ENCODE measurements around the gene BEST3.

BEST3 gene

GRCh38 chr12:69649529-69649928, 49.6 kb downstream of the BEST3 start:
- no peak for DNase-seq (ENCODE audit: low spot score)
- TF ChIP-seq, protein P1, sequence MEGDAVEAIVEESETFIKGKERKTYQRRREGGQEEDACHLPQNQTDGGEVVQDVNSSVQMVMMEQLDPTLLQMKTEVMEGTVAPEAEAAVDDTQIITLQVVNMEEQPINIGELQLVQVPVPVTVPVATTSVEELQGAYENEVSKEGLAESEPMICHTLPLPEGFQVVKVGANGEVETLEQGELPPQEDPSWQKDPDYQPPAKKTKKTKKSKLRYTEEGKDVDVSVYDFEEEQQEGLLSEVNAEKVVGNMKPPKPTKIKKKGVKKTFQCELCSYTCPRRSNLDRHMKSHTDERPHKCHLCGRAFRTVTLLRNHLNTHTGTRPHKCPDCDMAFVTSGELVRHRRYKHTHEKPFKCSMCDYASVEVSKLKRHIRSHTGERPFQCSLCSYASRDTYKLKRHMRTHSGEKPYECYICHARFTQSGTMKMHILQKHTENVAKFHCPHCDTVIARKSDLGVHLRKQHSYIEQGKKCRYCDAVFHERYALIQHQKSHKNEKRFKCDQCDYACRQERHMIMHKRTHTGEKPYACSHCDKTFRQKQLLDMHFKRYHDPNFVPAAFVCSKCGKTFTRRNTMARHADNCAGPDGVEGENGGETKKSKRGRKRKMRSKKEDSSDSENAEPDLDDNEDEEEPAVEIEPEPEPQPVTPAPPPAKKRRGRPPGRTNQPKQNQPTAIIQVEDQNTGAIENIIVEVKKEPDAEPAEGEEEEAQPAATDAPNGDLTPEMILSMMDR (IDR thresholded peaks at IDR 0.05): no peak

GRCh38 chr12:69648476-69648875, 50.6 kb downstream of the BEST3 start:
- no peak for DNase-seq (ENCODE audit: low spot score)
- H3K4me3 ChIP-seq: no peak overlapping the region
- TF ChIP-seq, protein P1 (IDR thresholded peaks at IDR 0.05): no peak
- H3K27ac ChIP-seq: no peak overlapping the region

More at GRCh38 chr12:69649529-69649928, 49.6 kb downstream of the BEST3 start:
- Histone ChIP-seq H3K27ac (no peak overlapping the region), H3K4me3 (no peak overlapping the region)

DNA sequence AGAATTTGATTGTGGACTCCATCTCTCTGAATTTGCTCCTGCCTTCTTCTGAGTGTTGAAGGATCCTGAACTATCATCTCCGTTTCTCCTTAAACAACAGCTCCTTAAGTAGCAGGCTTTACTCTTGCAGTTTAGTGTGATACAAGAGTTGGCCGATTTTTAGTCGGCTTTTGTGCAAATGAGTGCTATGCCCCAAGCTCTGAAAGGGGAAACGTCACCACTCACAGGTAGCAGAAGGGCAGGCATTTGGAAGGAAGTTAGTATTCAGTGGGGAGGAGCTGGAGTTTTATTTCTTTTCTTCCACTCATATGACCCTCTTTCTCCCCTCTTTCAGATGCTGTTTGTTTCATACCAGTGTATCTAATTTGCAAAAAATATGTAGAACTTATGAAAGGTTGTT, 51.9 kb downstream of the BEST3 start:
- TF ChIP-seq, protein P1 (IDR thresholded peaks at IDR 0.05): no peak
- H3K4me3 ChIP-seq: no peak overlapping the region
- no peak overlapping the region for H3K27ac ChIP-seq
- DNase-seq (ENCODE audit: low spot score): no peak

GRCh38 chr12:69645031-69645430, 54.1 kb downstream of the BEST3 start:
- TF ChIP-seq, protein P1 (IDR thresholded peaks at IDR 0.05): no peak
- Histone ChIP-seq H3K27ac (no peak overlapping the region), H3K4me3 (no peak overlapping the region)
- DNase-seq (ENCODE audit: low spot score): no peak

- no peak overlapping the region for H3K27ac ChIP-seq
- TF ChIP-seq, protein P1 (IDR thresholded peaks at IDR 0.05): no peak
- no peak for DNase-seq (ENCODE audit: low spot score)
- H3K4me3 ChIP-seq: no peak overlapping the region
These were observed 54.6 kb downstream of the BEST3 start for GRCh38 chr12:69644511-69644910.

- Histone ChIP-seq H3K27ac (no peak overlapping the region), H3K4me3 (no peak overlapping the region)
- DNase-seq (ENCODE audit: low spot score): no peak
- TF ChIP-seq, protein P1 (IDR thresholded peaks at IDR 0.05): no peak
These were observed 56.6 kb downstream of the BEST3 start for GRCh38 chr12:69642531-69642930.

DNA sequence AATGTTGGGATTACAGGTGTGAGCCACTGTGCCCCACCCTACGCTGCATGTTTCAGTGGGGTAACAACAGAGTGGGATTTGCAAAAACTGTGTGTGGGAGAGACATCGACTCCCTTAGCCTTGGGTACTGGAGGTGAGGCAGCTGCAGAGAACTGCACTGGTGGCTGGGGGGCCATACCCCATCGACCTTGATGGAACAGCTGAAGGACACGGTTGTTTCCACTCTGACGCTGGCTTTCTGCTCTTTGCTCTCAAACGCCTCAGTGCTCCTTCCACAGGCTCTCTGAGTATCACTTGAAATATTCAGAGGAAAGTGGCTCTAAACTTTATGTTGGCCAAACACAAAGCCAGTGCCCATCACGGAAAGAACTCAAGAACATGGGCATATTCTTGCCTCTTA, 57.6 kb downstream of the BEST3 start:
- H3K4me3 ChIP-seq: no peak overlapping the region
- TF ChIP-seq, protein P1 (IDR thresholded peaks at IDR 0.05): no peak
- no peak for DNase-seq (ENCODE audit: low spot score)
- H3K27ac ChIP-seq: no peak overlapping the region

Data from coronary artery (tissue), 2 donors.